ENCODE results near the gene NDUFB8.

- no peak for TF ChIP-seq ZNF449 (tag by site-specific recombination; IDR thresholded peaks at IDR 0.05)
- no peak for TF ChIP-seq ZNF274 (IDR thresholded peaks at IDR 0.05; ENCODE audit: low read length)
- no peak for TF ChIP-seq ZNF274 (tag by site-specific recombination; IDR thresholded peaks at IDR 0.05; ENCODE audit: borderline replicate concordance)
- TF ChIP-seq CTCF (tag by site-specific recombination; IDR thresholded peaks at IDR 0.05): peak; percentile 96
- TF ChIP-seq ZNF341 (tag by site-specific recombination; IDR thresholded peaks at IDR 0.05; ENCODE audit: low read depth): no peak
- no peak for TF ChIP-seq REST (tag by site-specific recombination; IDR thresholded peaks at IDR 0.05)
- TF ChIP-seq ZNF138 (tag by site-specific recombination; IDR thresholded peaks at IDR 0.05; ENCODE audit: borderline replicate concordance): no peak
- TF ChIP-seq KLF1 (tag by site-specific recombination; IDR thresholded peaks at IDR 0.05): peak; percentile 34; the same call in 1 of the 2 replicates
- TF ChIP-seq ZNF140 (tag by site-specific recombination; IDR thresholded peaks at IDR 0.05): no peak
- no peak for TF ChIP-seq MYNN (tag by site-specific recombination; IDR thresholded peaks at IDR 0.05; ENCODE audit: borderline replicate concordance)
- TF ChIP-seq ZNF707 (tag by site-specific recombination; IDR thresholded peaks at IDR 0.05): no peak
- TF ChIP-seq ZBTB49 (tag by site-specific recombination; IDR thresholded peaks at IDR 0.05; ENCODE audit: low read depth): no peak
- TF ChIP-seq SP2 (tag by site-specific recombination; IDR thresholded peaks at IDR 0.05): no peak
- TF ChIP-seq ZBTB17 (tag by site-specific recombination; IDR thresholded peaks at IDR 0.05): peak; percentile 50; the same call in 1 of the 2 replicates
- TF ChIP-seq ZBTB7A (tag by site-specific recombination; IDR thresholded peaks at IDR 0.05; ENCODE audit: low read depth): no peak
Measured at GRCh38 chr10:100562008-100562672, 32.5 kb upstream of the NDUFB8 start.
